Upper lobe of left lung (tissue), 6 donors: ENCODE results near the gene KLRB1. TPM values are rescaled to one million over a fixed set of nuclear protein-coding genes. Genes with fewer than 3 reads are reported as not detected.
"Not testable (repeated sequence)": the region's sequence is repeated elsewhere in the genome, so short reads cannot be mapped to it uniquely, and the experiment has no call there.

Source experiments
- ATAC-seq, 2 donors: fragments of 200-7000 bp; cut with Tn5 transposase; one replicate each; pipeline ENCODE4 v1.9.1; 2022; ENCODE audit warnings: mild to moderate bottlenecking in 2 of 2, moderate library complexity in 2 of 2; ENCODE audit not compliant: low FRiP score in 2 of 2
- DNase-seq, 2 donors: peaks; one replicate each; pipeline ENCODE4 v3.0.0-alpha.2; 2019 to 2020
- H3K27ac ChIP-seq, 4 donors: fragments of 200-600 bp; sonication (generic); one replicate each; pipeline ENCODE4 v1.5.1; 2016 to 2019
- H3K27me3 ChIP-seq, 4 donors: fragments of 200-600 bp; sonication (generic); one replicate each; pipeline ENCODE4 v1.5.1; 2017 to 2019
- H3K36me3 ChIP-seq, 4 donors: fragments of 200-600 bp; sonication (generic); one replicate each; pipeline ENCODE4 v1.5.1; 2016 to 2019
- H3K4me1 ChIP-seq, 4 donors: fragments of 200-600 bp; sonication (generic); one replicate each; pipeline ENCODE4 v1.5.1; 2018 to 2019
- H3K4me3 ChIP-seq, 4 donors: fragments of 200-600 bp; sonication (generic); one replicate each; pipeline ENCODE4 v1.5.1; 2017 to 2019; ENCODE audit warnings: mild to moderate bottlenecking in 2 of 4, moderate library complexity in 1 of 4
- H3K9me3 ChIP-seq, 4 donors: fragments of 200-600 bp; sonication (generic); one replicate each; pipeline ENCODE4 v1.5.1; 2018 to 2019
- EP300 ChIP-seq, 4 donors: sonication (generic); formaldehyde crosslinking; IDR thresholded peaks; one replicate each; pipeline ENCODE4 v1.5.1; 2017; ENCODE audit warnings: antibody characterized with exemption in 4 of 4, control low read depth in 2 of 4
- POLR2A ChIP-seq, 4 donors: fragments of 450-650 bp; IDR thresholded peaks; one replicate each; pipeline ENCODE4 v1.5.1; 2016 to 2017; ENCODE audit warnings: antibody characterized with exemption in 4 of 4, mild to moderate bottlenecking in 2 of 4
- POLR2AphosphoS5 ChIP-seq, 2 donors: sonication (generic); formaldehyde crosslinking; IDR thresholded peaks; one replicate each; pipeline ENCODE4 v1.5.1; 2017; ENCODE audit warnings: antibody characterized with exemption in 2 of 2
- WGBS, 2 donors: methylation state at CpG; one replicate each; pipeline ENCODE4 v1.1.5; 2017 to 2018; 5-methylcytosine and 5-hydroxymethylcytosine counted together
- total RNA-seq, 6 donors: library from RNA; depleted of rRNA in 4 of 6; stranded (reverse); fragments of >200 nt in 4 of 6; gene quantifications; one replicate each; pipeline versions ENCODE4 v1.1.0 to v1.2.1, GENCODE V29; 2016 to 2021
- TF ChIP-seq, protein P1 (sequence below), 6 experiments: fragments of 450-650 bp in 4 of 6; fragments of 200-600 bp in 2 of 6; sonication (generic) in 2 of 6; IDR thresholded peaks; one replicate each; pipeline ENCODE4 v1.5.1; 2016 to 2019; ENCODE audit warnings: antibody characterized with exemption in 6 of 6
- donor health status: DM: no; HTN: no; CAD: no; lungs with moderate emphysema.
- donor health status: DM: no; HTN: yes; CAD: no; lungs with severe emphysema.

Gene KLRB1
- total RNA-seq, 6 donors from 2014 or later = 1.3 to 7.6 (median 3.0) TPM; not detected in 1

GRCh38 chr12:9626291-9626690 is 18.6 kb upstream of the KLRB1 start:
- TF ChIP-seq EP300 (IDR thresholded peaks at IDR 0.05) = no peak
- no peak for TF ChIP-seq POLR2AphosphoS5 (IDR thresholded peaks at IDR 0.05)
- no peak for TF ChIP-seq POLR2A (IDR thresholded peaks at IDR 0.05)
- TF ChIP-seq, protein P1, sequence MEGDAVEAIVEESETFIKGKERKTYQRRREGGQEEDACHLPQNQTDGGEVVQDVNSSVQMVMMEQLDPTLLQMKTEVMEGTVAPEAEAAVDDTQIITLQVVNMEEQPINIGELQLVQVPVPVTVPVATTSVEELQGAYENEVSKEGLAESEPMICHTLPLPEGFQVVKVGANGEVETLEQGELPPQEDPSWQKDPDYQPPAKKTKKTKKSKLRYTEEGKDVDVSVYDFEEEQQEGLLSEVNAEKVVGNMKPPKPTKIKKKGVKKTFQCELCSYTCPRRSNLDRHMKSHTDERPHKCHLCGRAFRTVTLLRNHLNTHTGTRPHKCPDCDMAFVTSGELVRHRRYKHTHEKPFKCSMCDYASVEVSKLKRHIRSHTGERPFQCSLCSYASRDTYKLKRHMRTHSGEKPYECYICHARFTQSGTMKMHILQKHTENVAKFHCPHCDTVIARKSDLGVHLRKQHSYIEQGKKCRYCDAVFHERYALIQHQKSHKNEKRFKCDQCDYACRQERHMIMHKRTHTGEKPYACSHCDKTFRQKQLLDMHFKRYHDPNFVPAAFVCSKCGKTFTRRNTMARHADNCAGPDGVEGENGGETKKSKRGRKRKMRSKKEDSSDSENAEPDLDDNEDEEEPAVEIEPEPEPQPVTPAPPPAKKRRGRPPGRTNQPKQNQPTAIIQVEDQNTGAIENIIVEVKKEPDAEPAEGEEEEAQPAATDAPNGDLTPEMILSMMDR (IDR thresholded peaks at IDR 0.05) = no peak
- Histone ChIP-seq H3K27me3 (no peaks in the 10 kb centered on the region), H3K4me1 (no peaks in the 10 kb centered on the region), H3K36me3 (no peaks in the 10 kb centered on the region), H3K4me3 (no peak overlapping the region), H3K9me3 (no peaks in the 10 kb centered on the region), H3K27ac (no peak overlapping the region)
- DNase-seq = no peak
- no peak for ATAC-seq

- Histone ChIP-seq H3K36me3 (no peaks in the 10 kb centered on the region), H3K4me1 (no peaks in the 10 kb centered on the region), H3K4me3 (no peak overlapping the region), H3K27ac (no peak overlapping the region), H3K9me3 (no peaks in the 10 kb centered on the region), H3K27me3 (no peaks in the 10 kb centered on the region)
- DNase-seq (no peak), ATAC-seq (no peak)
- WGBS, 2 donors = 90 to 95% methylated on average over 3 of the region's 3 CpGs
- TF ChIP-seq EP300 (IDR thresholded peaks at IDR 0.05) (no peak), POLR2A (IDR thresholded peaks at IDR 0.05) (no peak), POLR2AphosphoS5 (IDR thresholded peaks at IDR 0.05) (no peak)
Measured at GRCh38 chr12:9625019-9625418, 17.3 kb upstream of the KLRB1 start.

- TF ChIP-seq EP300 (IDR thresholded peaks at IDR 0.05) (no peak), POLR2AphosphoS5 (IDR thresholded peaks at IDR 0.05) (no peak), POLR2A (IDR thresholded peaks at IDR 0.05) (no peak)
- TF ChIP-seq, protein P1 (IDR thresholded peaks at IDR 0.05) = no peak
- no peak for ATAC-seq
Measured at GRCh38 chr12:9619411-9620179, 11.9 kb upstream of the KLRB1 start.

DNA sequence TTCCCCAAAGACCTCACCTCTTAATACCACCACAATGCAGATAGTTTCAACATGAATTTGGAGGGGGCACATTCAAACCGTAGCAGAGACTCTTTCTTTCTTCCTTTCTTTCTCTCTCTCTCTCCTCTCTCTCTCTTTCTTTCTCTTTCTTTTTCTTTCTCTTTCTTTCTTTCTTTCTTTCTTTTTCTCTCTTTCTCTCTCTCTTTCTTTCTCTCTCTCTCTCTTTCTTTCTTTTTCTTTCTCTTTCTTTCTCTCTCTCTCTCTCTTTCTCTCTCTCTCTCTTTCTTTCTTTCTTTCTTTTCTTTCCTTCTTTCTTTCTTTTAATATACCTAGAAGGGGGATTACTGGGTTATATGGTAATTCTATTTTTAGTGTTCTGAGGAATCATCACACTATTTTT is 11.2 kb upstream of the KLRB1 start:
- 75 to 93% methylated on average over 1 of the region's 1 CpG for WGBS, 2 donors
- H3K27me3 ChIP-seq = not testable (repeated sequence)

More at GRCh38 chr12:9619411-9620179, 11.9 kb upstream of the KLRB1 start:
- Histone ChIP-seq H3K4me1 (no peaks in the 10 kb centered on the region), H3K27ac (no peak overlapping the region), H3K9me3 (no peaks in the 10 kb centered on the region), H3K4me3 (no peak overlapping the region), H3K27me3 (no peaks in the 10 kb centered on the region), H3K36me3 (no peaks in the 10 kb centered on the region)
- DNase-seq = no peak
- 88 to 92% methylated on average over 6 of the region's 6 CpGs for WGBS, 2 donors

GRCh38 chr12:9617124-9617523 is 9.4 kb upstream of the KLRB1 start:
- DNase-seq = no peak
- TF ChIP-seq POLR2AphosphoS5 (IDR thresholded peaks at IDR 0.05) (no peak), POLR2A (IDR thresholded peaks at IDR 0.05) (no peak), EP300 (IDR thresholded peaks at IDR 0.05) (no peak)
- TF ChIP-seq, protein P1 (IDR thresholded peaks at IDR 0.05) = no peak
- Histone ChIP-seq H3K4me3 (no peak overlapping the region), H3K27ac (no peak overlapping the region), H3K4me1 (no peaks in the 10 kb centered on the region), H3K9me3 (no peaks in the 10 kb centered on the region), H3K27me3 (no peaks in the 10 kb centered on the region), H3K36me3 (no peaks in the 10 kb centered on the region)
- ATAC-seq = no peak
- 65 to 79% methylated on average over 6 of the region's 6 CpGs for WGBS, 2 donors

More for the DNA sequence above, 11.2 kb upstream of the KLRB1 start:
- ATAC-seq, DNase-seq, H3K4me1 ChIP-seq, H3K4me3 ChIP-seq, H3K9me3 ChIP-seq, H3K27ac ChIP-seq, H3K36me3 ChIP-seq: not testable (repeated sequence)
